Measurements from ENCODE around the gene CACNG7.

CACNG7 gene

GRCh38 chr19:53879140-53880081 lies 29.7 kb upstream of the CACNG7 start:
- FAIRE-seq: no peak

DNA sequence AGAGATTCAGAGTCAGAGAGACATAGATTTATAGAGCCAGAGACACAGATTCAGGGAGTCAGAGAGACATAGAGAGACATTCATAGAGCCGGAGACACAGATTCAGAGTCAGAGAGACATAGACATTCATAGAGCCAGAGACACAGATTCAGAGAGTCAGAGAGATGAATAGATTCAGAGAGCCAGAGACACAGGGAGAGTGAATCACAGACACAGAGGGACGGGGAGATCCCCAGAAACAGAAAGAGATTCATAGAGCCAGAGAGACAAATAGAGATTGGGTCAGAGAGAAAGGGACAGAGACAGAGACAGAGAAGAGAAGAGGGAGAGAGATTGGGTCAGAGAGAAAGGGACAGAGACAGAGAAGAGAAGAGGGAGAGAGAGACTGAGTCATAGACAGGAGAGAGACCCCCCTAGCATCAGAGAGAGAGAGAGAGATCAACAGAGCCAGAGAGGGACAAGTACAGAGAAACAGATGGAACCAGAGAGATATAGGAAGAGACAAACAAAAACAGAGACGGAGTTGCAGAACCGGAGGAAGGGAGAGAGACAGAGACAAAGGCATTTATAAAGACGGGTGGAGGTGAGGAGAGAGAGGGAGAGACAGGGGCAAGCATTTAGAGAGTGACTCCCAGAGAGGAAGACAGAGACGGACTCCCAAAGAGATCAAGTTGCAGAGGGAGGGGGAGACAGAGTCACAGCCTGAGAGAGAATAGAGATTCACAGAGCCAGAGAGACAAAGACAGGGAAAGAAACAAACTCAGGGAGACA lies 28.2 kb upstream of the CACNG7 start:
- no peak for FAIRE-seq

GRCh38 chr19:53881482-53882390 lies 27.3 kb upstream of the CACNG7 start, which contains the start of gene PRKCG:
Gene PRKCG (plus strand): TSS chr19:53882197. CDS start chr19:53882495, 298 bp downstream.
- no peak for FAIRE-seq

DNA sequence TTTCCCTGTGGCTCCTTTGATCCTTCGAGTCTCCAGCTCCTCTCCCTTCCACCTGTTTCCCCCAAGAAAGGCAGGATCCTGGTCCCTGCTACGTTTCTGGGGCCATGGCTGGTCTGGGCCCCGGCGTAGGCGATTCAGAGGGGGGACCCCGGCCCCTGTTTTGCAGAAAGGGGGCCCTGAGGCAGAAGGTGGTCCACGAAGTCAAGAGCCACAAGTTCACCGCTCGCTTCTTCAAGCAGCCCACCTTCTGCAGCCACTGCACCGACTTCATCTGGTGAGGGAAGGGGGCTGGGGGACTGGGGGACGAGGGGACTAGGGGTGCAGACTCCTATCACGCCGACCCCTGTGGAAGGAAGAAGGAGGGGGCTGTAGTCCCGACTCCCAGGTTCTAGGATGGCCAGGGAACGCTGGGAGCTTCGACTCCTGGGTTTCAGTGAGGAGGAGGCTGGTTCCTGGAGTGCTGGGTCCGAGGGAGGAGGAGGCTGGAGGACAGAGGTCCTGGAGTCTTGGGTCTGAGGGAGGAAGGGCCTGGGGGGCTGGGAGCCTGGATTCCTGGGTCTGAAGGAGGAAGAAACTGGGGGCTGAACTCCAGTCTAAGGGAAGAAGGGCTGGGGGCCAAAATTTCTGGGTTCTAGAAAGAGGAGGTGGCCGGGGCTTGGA lies 26.6 kb upstream of the CACNG7 start:
- no peak for FAIRE-seq

DNA sequence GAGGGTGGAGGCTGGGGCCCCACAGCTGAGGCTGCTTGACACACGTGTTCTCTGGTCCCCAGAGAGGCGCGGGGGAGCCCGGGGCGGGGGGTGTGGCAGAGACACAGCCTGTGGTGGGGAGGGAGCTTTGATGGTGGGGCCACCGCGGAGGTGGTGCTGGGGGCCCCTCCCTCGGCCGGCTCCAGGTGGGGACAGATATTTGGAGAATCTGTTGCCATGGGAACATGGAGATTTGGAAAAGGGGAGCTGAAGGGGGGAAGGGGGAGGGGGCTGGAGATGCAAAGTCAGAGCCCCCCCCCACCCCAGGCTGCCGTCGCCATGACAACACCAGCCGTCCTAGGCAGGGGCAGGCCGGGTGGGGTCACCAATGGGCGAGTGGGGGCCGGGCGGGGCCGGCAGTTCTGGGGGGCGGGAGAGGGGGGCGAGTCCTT lies 25.8 kb upstream of the CACNG7 start:
- no peak for FAIRE-seq

GRCh38 chr19:53883741-53884140 lies 25.3 kb upstream of the CACNG7 start:
- FAIRE-seq: no peak

- no peak for FAIRE-seq
Observed at GRCh38 chr19:53884256-53884655, 24.8 kb upstream of the CACNG7 start.

- FAIRE-seq: no peak
Observed at GRCh38 chr19:53885036-53885435, 24.0 kb upstream of the CACNG7 start.

GRCh38 chr19:53892301-53892980 lies 16.6 kb upstream of the CACNG7 start:
- no peak for FAIRE-seq

DNA sequence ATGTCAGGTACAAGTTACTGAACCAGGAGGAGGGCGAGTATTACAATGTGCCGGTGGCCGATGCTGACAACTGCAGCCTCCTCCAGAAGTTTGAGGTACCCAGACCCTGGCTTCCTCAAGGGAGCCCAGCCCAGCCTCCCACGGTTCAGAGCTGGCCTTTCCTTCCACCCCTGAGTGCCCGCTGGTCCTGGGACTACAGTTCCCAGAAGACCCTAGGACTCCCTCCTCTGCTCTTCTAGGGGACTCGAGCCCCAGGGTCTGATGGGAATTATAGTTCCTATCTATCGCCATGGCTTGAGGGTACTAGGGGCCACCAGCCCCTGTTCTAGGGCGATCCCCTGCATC lies 16.1 kb upstream of the CACNG7 start:
- no peak for FAIRE-seq

DNA sequence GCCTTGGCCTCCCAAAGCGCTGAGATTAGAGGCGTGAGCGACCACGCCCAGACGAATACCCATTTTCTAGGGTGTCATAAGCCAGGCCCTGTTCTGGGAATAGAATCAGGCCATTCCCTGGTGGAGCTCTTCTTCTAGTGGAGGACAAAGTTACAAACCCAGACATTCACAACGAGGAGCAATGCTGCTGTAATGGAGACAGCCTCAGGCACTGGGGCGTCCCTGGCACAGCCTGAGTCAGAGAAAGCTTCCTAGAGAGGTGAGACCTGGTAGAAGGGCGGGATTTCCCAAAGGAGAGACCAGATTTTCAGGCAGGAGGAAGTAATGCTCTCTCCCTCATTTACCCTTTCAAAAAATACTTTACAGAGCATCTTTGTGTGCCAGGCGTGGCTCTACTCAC lies 14.4 kb upstream of the CACNG7 start:
- no peak for FAIRE-seq

- FAIRE-seq: no peak
Observed at GRCh38 chr19:53896682-53897081, 12.4 kb upstream of the CACNG7 start.

DNA sequence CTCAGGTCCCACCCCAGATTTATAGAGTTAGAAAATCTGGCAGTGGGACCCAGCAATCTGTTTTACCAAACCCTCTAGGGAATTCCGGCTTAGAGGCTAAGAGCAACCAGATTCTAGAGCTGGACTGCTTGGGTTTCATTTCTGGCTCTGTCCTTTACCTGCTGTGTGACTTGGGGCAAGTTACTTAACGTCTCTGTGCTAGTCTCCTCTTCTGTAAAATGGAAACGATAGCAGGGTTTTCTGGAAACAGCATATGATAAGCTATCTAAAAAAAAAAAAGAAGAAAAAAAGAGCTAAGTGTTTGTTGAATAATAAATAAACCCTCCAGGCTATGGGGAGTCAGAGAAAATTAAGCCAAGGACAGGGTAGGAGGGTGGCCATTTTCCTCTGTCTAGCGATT lies 11.6 kb upstream of the CACNG7 start:
- FAIRE-seq: no peak

DNA sequence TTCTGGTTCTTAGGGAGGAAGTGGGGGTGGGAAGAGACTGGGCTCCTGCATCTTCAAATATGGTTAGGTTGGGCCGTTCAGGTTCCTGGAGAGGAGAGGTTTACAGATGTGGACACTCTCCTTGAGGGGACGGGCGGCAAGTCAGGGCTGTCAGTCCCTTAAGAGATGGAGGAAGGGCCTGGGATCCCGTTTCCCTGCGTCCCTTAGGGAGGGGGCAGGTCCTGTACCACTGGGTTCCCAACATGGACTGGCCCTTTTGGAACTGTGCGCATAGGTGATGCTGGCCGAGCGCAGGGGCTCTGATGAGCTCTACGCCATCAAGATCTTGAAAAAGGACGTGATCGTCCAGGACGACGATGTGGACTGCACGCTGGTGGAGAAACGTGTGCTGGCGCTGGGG lies 10.9 kb upstream of the CACNG7 start:
- no peak for FAIRE-seq

DNA sequence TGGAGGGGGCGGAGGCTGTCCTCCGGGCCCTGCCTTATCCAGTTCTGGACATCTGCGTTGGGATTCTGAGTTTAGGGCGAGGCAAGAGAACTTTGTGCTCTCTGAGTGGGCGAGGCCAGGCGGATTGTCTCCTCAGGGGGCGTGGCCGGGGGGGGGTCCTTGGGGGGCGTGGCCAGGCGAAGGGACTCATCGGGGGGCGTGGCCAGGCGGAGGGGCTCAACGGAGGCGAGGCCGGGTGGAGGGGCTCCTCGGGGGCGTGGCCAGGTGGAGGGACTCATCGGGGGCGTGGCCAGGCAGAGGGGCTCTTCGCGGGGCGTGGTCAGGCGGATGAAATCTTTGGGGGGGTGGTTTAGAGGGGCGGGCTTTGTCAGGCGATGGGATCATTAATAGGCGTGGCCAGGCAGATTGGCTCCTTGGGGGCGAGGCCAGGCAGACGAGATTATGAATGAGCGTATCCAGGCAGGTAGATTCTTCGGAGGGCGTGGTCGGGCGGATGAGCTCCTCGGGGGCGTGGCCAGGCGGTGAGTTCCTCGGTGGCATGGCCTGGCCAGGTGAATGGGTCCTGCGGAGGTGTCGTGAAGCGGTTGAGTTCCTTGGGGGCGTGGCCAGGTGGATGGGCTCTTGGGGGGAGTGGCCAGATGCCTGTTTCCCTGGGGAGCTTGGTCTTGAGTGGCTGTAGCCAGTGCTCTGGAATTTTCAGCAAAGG lies 10.3 kb upstream of the CACNG7 start:
- FAIRE-seq: no peak

- FAIRE-seq: no peak
Observed at GRCh38 chr19:53900191-53900860, 8.8 kb upstream of the CACNG7 start.

GRCh38 chr19:53903055-53903680 lies 5.9 kb upstream of the CACNG7 start:
- FAIRE-seq: no peak

- FAIRE-seq: no peak
Observed at GRCh38 chr19:53904909-53905308, 4.2 kb upstream of the CACNG7 start.

DNA sequence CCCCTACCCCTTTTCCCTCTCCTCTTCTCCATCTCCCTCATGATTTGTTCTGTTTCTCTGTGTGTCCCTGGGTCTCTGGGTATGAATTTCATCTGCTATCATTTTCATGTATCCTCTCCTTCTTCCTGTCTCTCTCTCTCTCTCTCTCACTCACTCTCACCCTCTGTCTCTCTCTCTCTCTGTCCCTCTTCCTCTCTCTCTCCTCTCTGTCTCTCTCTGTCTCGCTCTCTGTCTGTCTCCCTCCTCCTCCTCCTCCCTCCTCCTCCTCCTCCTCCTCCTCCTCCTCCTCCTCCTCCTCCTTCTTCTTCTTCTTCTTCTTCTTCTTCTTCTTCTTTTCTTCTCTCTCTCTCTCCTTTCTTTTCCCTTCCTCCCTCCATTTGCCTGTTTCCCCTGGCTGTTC lies 3.3 kb upstream of the CACNG7 start:
- FAIRE-seq: no peak
